Pulmonary artery endothelial cell (primary cell): ENCODE measurements around the gene ERICH2. TPM values are rescaled to one million over a fixed set of nuclear protein-coding genes. Genes with fewer than 3 reads are reported as not detected.
"Not testable (repeated sequence)": the region's sequence is repeated elsewhere in the genome, so short reads cannot be mapped to it uniquely, and the experiment has no call there.

Source experiments
- DNase-seq: peaks from one replicate; pipeline ENCODE4 v3.0.0-alpha.2; 2011; ENCODE audit warnings: low read depth, low spot score
- total RNA-seq: library from RNA; depleted of rRNA; stranded (reverse); fragments of >200 nt; gene quantifications from 2 replicates; pipeline ENCODE4 v1.2.3, GENCODE V29; 2014

ERICH2 gene, protein sequence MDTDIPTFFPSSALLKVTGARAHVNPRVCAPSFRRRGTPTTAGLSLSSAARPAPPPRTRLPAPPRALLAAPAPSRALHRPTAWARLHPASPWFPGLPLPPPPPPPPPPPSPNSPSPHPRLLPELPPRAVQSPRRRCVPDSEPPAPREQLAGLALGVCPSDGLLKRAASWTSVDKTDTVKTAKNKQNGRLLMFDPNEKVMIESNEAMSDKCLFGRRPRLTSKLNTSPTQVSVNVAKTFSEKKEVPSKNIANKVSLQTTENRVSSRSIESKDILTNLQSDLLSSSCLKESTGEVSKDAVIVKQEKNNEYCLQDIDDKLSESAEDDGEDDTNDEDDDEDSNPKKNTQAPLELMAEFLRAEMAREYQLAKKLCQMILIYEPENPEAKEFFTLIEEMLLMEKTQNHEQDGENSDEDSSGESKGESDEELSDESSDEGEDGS
- total RNA-seq: not detected in 2 replicates

- DNase-seq: no peak
These were observed at the start of gene ERICH2 for GRCh38 chr2:170770008-170770605. TSS of gene ERICH2 (plus strand) at chr2:170770378. CDS start at chr2:170770682, 304 bp downstream.

DNA sequence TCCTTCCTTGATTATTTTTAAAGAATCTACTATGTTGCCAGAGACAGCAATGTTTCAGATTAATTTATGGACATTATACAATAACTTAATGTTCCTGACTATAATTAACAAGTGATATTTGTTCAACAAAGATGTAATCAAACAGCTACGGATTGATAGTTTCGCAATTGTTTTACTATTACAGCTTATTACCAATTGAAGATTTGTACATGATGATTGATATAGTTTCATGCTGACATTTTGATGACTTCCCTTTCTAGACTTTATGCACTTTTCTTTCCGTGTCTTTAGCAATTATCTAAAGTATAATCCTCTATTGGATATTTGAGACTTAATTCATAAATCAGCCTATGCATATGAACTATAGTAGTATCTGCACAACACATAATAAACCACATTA is 48.5 kb upstream of the ERICH2 start:
- DNase-seq: no peak

DNA sequence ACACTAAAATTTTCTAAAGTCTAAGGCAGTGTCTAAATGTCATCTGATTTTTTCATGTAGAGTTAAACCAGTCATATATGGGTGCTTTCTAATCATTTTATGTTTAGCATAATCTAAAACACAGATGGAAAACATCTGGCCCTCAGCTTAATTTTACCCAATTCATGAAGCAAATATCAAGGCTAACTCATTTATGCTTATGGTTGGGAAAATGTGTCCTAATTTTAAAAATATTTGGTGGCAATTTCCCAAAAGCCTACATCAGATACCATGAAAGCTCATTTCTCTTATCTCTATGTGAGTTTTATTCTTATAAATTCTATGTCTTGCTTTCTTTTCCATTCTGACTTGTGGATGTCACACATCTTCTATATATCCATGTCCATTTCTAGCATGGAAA is 47.9 kb upstream of the ERICH2 start:
- no peak for DNase-seq

- no peak for DNase-seq
These were observed 46.7 kb upstream of the ERICH2 start for GRCh38 chr2:170723446-170723958.

DNA sequence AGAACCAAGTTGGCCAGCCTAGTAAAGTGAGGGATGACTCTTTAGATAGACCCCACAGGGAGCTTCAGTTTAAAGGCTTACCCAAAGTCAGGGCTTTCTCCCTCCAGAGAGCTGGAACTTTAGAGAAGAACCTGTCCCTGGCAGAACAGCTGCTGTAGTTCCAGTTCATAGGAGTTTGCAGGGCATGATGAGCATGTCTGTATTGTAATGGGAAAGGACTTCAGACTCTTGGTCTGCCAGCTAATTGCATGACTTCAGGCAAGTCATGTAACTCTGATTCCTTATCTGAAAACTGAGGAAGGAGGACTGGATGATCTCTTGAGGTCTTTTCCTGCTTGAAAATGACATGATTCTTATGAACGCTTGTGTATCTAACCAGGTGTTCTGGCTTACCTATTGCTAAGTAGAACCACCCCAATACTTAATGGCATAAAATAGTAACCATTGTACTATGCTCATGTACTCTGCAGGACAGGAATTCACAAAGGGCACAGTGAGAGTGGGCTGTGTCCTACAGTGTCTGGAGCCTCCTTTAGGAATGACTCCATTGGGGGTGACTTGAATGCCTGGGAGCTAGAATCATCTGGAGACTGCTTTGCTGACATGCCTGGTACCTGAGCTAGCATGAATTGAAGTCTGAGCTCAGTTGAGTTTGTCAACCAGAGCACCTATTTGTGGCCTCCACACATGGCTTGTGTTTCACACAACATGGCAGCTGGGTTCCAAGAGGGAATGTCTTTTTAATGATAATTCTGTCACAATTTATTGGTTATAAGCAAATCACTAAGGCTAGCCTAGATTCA is 36.2 kb upstream of the ERICH2 start:
- DNase-seq: no peak

GRCh38 chr2:170734601-170735000 is 35.6 kb upstream of the ERICH2 start:
- not testable (repeated sequence) for DNase-seq

DNA sequence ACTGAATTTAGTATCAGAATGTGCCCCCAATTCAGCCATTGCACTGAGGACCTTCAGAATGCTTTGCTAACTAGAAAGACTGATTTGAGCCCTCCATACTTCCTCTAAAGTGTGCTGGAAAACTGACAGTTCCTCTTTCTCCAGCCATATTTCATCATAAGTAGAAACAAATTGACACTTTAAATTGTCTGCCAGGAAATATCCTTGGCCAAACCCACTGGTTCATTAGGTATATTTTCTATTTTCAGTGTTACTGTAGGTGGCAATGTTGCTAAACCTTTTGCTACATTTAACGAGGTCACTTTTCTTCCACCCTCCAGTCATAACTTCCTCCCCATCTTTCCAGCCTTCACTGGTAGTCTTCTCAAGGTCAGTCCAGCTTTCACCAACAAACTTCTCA is 33.5 kb upstream of the ERICH2 start:
- no peak for DNase-seq

- DNase-seq: no peak
These were observed 32.8 kb upstream of the ERICH2 start for GRCh38 chr2:170737406-170737805.

GRCh38 chr2:170737821-170738220 is 32.4 kb upstream of the ERICH2 start:
- no peak for DNase-seq

- no peak for DNase-seq
These were observed 31.1 kb upstream of the ERICH2 start for GRCh38 chr2:170739048-170739447.

DNA sequence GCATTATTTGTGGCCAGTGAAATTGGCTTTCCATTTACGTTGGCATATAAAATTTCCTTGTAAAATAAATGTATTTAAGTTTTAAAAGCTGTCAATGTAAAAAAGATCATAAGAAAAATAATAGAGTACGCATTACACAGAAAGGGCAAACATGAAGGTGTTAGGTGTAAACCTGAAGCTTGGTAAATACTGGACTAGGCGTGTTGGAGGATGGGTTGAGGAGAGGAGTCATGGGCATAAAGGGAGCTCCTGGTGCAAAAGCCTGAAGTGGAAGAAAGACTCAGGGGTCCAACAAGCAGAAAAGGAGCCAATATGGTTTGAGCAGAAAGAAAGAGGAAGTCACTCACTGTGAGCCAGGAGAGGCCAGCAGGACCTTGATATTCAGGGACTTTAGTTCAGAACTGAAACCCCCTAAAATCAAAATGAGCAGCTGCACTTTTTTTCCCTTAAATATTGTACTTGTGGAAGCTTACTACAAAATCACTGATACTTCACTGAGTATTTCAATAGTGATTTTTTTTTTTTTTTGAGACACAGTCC is 30.6 kb upstream of the ERICH2 start:
- DNase-seq: no peak

- DNase-seq: no peak
These were observed 29.5 kb upstream of the ERICH2 start for GRCh38 chr2:170740660-170741059.

- no peak for DNase-seq
These were observed 28.2 kb upstream of the ERICH2 start for GRCh38 chr2:170742000-170742399.

GRCh38 chr2:170742896-170743529 is 27.2 kb upstream of the ERICH2 start:
- no peak for DNase-seq

DNA sequence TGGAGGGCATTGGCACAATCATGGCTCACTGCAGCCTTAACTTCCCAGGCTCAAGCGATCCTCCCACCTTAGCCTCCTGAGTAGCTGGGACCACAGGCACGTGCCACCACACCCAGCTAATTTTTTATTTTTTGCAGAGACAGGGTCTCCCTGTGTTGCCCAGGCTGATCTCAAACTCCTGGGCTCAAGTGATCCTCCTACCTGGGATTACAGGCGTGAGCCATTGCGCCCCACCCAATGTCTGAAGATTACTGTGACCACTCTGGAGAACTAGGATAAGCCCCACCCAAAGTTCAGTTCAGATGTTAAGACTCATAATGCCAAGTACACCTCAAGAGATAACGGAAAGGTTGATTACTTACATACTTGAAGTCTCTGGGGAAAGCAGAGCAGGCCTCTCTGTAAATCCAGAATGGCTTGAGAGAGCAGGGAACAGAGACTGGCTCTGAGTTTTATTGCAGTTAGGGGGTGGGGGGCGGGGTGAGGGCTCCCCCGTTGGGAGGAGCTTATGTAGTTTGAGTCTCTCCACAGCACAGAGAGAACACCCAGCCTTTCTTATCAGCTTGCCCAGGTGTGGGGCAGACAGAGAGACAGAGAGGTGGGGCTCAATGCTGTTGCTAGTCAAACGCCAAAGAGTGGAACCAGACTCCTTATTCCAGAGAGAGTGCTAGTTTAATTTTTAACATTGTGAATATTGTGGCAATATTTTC is 26.5 kb upstream of the ERICH2 start:
- no peak for DNase-seq

GRCh38 chr2:170744248-170745002 is 25.8 kb upstream of the ERICH2 start:
- no peak for DNase-seq

GRCh38 chr2:170745305-170745704 is 24.9 kb upstream of the ERICH2 start:
- DNase-seq: no peak

DNA sequence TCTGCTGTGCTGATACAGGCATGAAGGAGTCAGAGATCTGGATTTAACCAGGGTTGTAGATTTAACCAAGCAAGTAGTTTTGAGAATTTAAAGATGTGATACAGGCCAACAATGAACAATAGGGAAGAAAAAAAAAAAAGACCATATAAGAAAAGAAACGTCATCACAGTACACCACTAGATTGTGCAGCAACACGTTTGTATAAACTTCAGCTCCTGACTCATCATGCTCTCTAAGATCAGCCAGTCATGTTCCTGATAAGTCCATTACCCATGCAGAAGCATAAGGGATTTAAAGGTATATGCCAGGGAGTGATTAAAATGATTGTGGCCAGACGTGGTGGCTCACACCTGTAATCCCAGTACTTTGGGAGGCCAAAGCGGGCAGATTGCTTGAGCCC is 22.3 kb upstream of the ERICH2 start:
- no peak for DNase-seq

DNA sequence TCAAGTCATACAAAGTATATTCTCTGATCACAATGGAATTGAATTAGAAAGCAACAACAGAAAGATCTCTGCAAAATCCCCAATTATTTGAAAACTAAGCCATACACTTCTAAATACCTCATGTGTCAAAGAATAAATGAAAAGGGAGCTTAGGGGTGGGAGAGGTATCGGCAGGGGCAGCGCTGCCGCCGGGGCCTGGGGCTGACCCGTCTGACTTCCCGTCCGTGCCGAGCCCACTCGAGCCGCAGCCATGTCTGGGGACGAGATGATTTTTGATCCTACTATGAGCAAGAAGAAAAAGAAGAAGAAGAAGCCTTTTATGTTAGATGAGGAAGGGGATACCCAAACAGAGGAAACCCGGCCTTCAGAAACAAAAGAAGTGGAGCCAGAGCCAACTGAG is 18.6 kb upstream of the ERICH2 start:
- DNase-seq: not testable (repeated sequence)

- DNase-seq: no peak
These were observed 8.6 kb upstream of the ERICH2 start for GRCh38 chr2:170761572-170761971.
